Right forelimb (tissue), 1 donor: ENCODE results near the gene SIAH2.

Experiments used
- DNase-seq: peaks from one replicate; pipeline ENCODE4 v3.0.0-alpha.2; 2018

Gene SIAH2

DNA sequence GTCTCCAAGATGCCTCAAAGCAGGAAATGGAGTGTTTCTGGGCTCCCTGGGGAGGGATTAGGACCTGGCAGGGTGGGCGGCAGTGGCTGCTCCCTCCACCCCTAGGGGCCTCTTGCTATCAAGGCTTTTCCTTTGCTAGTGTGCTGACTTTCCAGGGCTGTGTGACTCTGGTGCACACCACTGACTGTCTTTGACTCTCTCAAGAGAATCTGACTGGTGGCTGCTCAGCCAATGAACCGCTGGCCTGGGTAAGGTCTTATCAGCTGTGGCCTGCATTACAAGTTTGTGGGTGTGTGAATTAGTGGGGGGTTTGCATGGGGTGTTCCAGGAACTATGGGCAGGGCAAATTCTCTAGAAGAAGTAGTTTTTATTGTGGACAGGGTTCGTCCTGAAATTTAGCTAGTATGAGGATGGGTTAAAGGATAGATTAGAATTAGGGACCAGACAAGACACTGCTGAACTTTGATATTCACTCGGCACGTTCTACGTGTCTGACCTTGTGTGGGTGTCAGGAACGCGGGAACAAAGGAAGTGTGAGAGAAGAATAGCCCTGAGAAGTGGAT, 29.5 kb downstream of the SIAH2 start:
- DNase-seq, result no peak

DNA sequence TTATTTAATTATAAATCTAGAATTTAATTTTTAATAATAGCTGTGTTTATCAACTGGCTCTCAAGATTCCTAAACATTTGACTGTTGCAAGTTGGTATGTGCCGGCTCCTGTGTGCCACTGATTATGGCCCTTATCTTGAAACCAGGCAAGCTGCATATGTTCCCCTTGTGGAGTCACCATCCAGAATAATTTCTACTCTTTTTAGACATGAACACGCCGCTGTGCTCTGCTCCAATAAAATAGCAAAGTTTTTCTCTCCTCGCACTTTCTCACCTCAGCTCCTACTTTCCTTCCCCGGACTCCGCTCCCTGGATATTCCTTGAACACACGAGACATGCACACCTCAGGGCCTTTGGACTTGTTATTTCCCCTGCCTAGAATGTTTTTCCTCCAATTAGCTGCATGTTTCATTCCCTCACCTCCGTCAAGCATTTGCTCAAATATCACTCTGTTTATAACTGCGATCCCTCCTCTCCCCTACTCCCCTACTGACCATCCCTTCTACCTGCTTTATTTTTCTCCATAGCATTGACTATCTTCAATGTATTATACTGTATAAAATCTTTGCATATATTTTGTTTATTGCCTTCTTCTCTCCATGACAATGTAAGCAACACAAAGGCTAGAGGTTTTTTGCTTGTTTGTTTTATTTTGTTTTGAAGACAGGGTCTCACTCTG, 33.1 kb downstream of the SIAH2 start:
- DNase-seq, result no peak

- no peak for DNase-seq
Observed at GRCh38 chr3:150727653-150728502, 35.1 kb downstream of the SIAH2 start.

DNA sequence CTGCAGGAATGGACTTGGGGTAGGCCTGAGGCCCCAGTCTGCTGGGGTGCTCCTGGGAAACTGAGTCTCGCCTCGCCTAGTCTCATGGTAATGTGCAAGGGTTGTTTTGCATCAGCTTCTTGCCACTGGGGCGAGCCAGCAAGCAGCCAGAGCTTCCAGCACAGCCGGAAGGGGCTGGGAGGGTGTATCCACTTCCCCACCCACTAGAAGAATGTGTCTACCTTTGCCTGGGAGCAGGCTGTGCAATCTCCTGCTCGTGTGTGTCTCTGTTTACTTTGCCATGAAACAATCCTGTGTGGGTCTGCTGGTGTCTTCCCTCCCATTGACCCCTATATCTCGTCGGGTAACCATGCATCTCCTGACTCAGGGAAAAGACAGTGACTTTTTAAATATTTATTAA, 37.4 kb downstream of the SIAH2 start:
- no peak for DNase-seq

GRCh38 chr3:150723946-150724345, 39.0 kb downstream of the SIAH2 start:
- DNase-seq, result no peak

GRCh38 chr3:150722267-150722666, 40.7 kb downstream of the SIAH2 start:
- no peak for DNase-seq

DNA sequence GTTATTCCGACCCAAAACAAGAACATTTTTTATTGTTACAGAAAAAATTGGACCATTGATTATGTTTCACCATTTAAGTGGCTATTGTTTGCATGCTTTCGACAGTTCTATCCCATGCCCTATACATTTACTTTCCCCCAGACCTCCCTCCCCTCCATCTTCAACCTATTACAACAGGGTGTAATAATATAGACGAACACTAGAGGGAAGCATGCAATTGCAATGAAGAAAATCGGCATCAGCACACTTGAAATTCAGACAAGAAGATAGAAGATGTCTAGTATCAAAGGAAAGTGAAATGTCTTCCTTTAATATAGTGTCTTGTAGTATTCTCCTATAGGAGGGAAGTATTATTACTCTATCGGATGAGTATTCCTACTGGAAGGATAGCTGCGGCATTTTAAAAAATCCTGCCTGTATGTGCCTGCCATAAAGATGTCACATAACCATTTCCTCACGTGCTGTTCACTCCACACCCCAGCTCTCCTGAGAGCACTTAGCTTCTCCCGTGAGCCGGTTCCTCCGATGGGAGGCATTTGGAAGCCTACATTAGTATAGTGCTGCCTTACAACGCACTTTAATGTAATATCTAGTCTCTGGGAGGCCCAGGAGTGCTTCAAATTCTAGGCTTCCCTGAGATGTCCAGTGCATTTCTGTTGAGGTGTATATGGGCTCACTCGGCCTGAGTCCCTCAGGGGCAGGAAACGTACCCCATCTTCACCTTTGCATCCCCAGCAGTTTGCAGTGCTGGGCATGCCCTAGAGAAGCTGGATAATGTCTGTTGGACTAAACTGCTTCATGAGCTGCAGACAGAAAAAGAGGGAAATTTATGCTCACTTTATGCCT, 41.5 kb downstream of the SIAH2 start:
- no peak for DNase-seq

- DNase-seq, result no peak
Observed at GRCh38 chr3:150720444-150720843, 42.5 kb downstream of the SIAH2 start.

DNA sequence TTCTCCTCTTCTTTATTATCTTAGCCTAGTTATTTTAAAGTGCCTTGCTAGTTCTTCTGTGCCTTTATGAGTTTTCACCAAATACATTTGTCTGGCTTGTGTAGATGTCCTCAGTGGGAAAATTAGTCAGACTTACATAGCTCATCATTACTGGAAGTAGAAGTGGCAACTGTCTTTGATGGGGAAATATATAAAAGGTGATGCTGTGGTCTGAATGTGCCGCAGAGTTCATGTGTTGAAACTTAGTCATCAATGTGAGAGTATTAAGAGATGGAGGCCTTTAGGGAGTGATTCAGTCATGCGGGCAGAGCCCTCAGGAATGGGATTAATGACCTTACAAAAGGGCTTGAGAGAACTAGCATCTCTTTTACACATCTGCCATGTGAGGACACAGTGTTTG, 52.9 kb downstream of the SIAH2 start:
- no peak for DNase-seq

DNA sequence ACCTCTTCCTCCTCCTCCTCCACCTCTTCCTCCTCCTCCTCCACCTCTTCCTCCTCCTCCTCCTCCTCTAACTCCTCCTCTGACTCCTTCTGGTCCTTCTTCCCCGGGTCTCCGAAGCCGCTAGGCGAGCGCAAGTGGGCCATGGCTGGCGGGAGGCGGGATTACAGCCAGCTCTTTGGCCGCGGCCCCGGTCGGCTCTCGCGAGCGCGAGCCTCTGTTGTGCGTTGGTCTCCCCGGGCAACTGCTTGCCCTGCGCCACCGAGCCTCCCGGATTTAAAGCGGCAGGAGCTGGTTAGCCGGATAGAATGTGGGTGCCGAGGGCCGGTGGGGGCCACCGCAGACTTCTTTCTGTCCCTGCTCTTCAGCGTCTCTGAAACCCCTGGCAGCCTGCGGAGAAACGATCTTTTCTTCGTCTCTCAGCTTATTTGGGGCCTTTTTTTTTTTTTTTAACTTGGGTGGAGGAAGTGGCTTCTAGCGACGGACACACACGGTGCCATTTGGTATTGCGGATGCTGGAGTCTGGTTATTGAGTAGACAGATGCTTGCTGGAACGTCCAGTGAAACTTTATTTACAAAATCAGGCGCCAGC, 59.1 kb downstream of the SIAH2 start, which contains the start of gene ERICH6:
ERICH6 (minus strand) TSS at position 165 of the 589 bp plus-strand sequence; CDS start at position 143, 22 bp downstream.
- DNase-seq, result peak; percentile 96

GRCh38 chr3:150703299-150703755, 59.6 kb downstream of the SIAH2 start:
- DNase-seq, result no peak

DNA sequence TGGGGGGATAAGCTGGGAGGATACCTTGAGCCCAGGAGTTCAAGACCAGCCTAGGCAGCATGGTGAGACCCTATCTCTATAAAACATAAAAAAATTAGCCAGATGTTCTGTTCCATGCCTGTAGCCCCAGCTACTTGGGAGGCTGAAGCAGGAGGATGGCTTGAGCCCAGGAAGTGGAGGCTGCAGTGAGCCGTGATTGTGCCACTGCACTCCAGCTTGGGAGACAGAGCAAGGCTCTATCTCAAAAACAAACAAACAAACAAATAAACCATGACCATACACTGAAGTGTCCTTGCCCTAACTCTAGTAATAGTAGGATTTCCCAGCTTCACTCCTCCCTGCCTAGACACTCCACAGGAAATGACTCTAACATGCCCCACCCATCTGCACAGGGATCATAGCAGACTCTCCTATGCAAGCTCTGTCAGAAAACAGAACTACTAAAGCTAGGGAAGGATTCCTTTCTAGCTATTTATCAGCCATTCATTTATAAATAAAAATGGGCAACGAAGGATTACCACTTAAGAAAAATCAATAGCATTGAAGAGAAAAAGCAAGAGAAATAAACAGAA, 63.8 kb downstream of the SIAH2 start:
- no peak for DNase-seq

DNA sequence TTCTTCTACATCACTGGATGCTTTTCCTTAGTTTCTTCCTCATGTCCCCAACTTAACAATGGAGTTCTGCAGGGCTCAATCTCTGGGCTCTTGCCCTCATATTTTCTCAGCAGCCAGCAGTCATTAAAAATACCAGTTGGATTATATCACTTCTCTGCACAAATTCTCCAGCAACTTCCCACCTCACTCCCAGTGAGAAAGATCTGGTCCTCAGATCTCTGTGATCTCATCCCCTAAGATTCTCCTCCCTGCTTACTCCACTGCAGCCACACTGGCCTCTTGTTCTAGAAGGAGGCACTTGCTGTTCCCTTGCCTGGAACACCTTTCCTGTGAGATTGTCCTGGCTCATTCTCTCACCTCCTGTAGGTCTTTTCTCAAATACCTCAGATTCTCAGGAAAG, 65.3 kb downstream of the SIAH2 start:
- DNase-seq, result no peak

DNA sequence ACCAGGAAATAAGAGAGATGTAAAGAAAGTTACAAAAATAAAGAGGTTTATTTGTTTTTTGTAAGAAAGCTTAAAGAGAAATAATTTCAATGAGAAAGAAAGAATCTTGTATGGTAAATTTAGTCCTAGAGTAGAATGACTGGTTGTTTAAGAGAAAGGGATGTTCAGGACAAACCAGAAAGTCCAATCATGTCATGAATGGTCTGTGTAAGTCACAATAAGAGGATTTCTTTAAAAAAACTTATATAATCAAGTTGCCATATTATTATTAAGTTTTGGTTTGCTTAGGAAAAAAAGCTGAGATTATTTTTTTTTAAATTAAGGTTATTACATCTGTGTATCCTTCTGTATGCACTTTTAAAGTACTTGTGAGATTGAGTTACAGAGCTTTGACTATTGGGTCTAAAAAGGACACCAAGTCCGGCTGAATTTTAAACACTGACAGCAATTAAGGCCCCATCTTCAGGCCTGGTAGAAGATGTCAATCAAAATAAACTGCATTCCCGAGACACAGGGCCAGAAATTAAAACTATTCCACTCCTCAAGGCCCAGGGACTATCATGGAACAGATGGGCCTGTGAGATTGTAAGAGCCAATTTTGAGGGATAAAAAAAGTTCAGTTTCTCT, 71.4 kb downstream of the SIAH2 start:
- no peak for DNase-seq
